IMR-90 (cell line): ENCODE data around the gene MOSPD3.

ENCODE experiments used
- CEBPB ChIP-seq: IDR thresholded peaks from 2 replicates; pipeline ENCODE4 v1.6.1; 2012; ENCODE audit warnings: low read depth, low read length, improper control_type of control experiment
- CTCF ChIP-seq: conservative IDR thresholded peaks from 2 replicates; pipeline ENCODE4 v1.5.1; 2012; ENCODE audit warnings: mild to moderate bottlenecking, low read depth, low read length, improper control_type of control experiment
- MAZ ChIP-seq: IDR thresholded peaks from 2 replicates; pipeline ENCODE4 v1.6.1; 2012; ENCODE audit warnings: low read depth, mild to moderate bottlenecking, low read length, improper control_type of control experiment, moderate library complexity, borderline replicate concordance
- POLR2A ChIP-seq: IDR thresholded peaks from 2 replicates; pipeline ENCODE4 v1.6.1; 2012; ENCODE audit warnings: mild to moderate bottlenecking, low read depth, low read length
- RAD21 ChIP-seq: IDR thresholded peaks from 2 replicates; pipeline ENCODE4 v1.6.1; 2012; ENCODE audit warnings: low read length, improper control_type of control experiment
- RFX5 ChIP-seq: IDR thresholded peaks from 2 replicates; pipeline ENCODE4 v1.8.0; 2012; ENCODE audit warnings: low read depth, mild to moderate bottlenecking, low read length, moderate library complexity
- SMC3 ChIP-seq: fragments of 150-350 bp; IDR thresholded peaks from 2 replicates; pipeline ENCODE4 v1.6.1; 2016; ENCODE audit warnings: low read depth, mild to moderate bottlenecking, antibody characterized with exemption, low read length, moderate library complexity

- TF ChIP-seq CEBPB = no peak
- no peak for TF ChIP-seq RAD21
- no peak for TF ChIP-seq RFX5
- TF ChIP-seq CTCF = no peak
- no peak for TF ChIP-seq POLR2A
- no peak for TF ChIP-seq SMC3
- TF ChIP-seq MAZ = no peak
These were observed 11.7 kb upstream of the MOSPD3 start for GRCh38 chr7:100600730-100601038.
